Measurements from ENCODE around the gene ADCY2. TPM values are rescaled to one million over a fixed set of nuclear protein-coding genes. Genes with fewer than 3 reads are reported as not detected.

Gene ADCY2
- total and polyA plus RNA-seq, 2 of the 13 experiments (the other 11 are each of a cell fraction or from before 2014, with no cell fraction given) = not detected

- TF ChIP-seq KDM3A (CRISPR knock-in tag; IDR thresholded peaks at IDR 0.05; ENCODE audit: low read depth) = 0 out of 2 replicates have a peak, but pooled peaks have one; percentile 40
- 0 out of 2 replicates have a peak, but pooled peaks have one; percentile 16 for TF ChIP-seq TAF1 (CRISPR knock-in tag; IDR thresholded peaks at IDR 0.05)
- TF ChIP-seq HDAC1 (CRISPR knock-in tag; IDR thresholded peaks at IDR 0.05) = peak; percentile 68; the same call in 1 of the 2 replicates
- TF ChIP-seq PATZ1 (CRISPR knock-in tag; IDR thresholded peaks at IDR 0.05) = peak; percentile 22; the same call in 1 of the 2 replicates
- no peak for TF ChIP-seq NFYC (CRISPR knock-in tag; IDR thresholded peaks at IDR 0.05)
- TF ChIP-seq ZNF768 (CRISPR knock-in tag; IDR thresholded peaks at IDR 0.05) = peak; percentile 74; the same call in 1 of the 2 replicates
- peak; percentile 48 for TF ChIP-seq CTCF (CRISPR knock-in tag; IDR thresholded peaks at IDR 0.05)
- peak; percentile 41; the same call in 1 of the 2 replicates for TF ChIP-seq SALL1 (CRISPR knock-in tag; IDR thresholded peaks at IDR 0.05)
- TF ChIP-seq PHF8 (CRISPR knock-in tag; IDR thresholded peaks at IDR 0.05) = peak; percentile 56; the same call in 1 of the 2 replicates
- no peak for TF ChIP-seq POLR2A (IDR thresholded peaks at IDR 0.05; ENCODE audit: insufficient read depth in 1 of 2, low read depth in 2 of 2, low read length in 2 of 2)
- TF ChIP-seq ZNF451 (CRISPR knock-in tag; IDR thresholded peaks at IDR 0.05) = no peak
- TF ChIP-seq SIN3B (IDR thresholded peaks at IDR 0.05; ENCODE audit: low read length) = 0 out of 2 replicates have a peak, but pooled peaks have one; percentile 29
- TF ChIP-seq SKI (IDR thresholded peaks at IDR 0.05; ENCODE audit: partially characterized antibody) = peak; percentile 90
- peak; percentile 44; the same call in 1 of the 2 replicates for TF ChIP-seq ZZZ3 (CRISPR knock-in tag; IDR thresholded peaks at IDR 0.05; ENCODE audit: borderline replicate concordance)
- TF ChIP-seq PRDM15 (CRISPR knock-in tag; IDR thresholded peaks at IDR 0.05) = no peak
- no peak for TF ChIP-seq GABPA (IDR thresholded peaks at IDR 0.05; ENCODE audit: low read depth, low read length)
- TF ChIP-seq GABPA (CRISPR knock-in tag; IDR thresholded peaks at IDR 0.05; ENCODE audit: low read depth) = no peak
- peak; percentile 71 for TF ChIP-seq ZNF777 (CRISPR knock-in tag; IDR thresholded peaks at IDR 0.05)
- TF ChIP-seq GABPB1 (CRISPR knock-in tag; IDR thresholded peaks at IDR 0.05) = peak; percentile 64; the same call in 1 of the 2 replicates
- TF ChIP-seq MED13 (CRISPR knock-in tag; IDR thresholded peaks at IDR 0.05) = no peak
Measured at GRCh38 chr5:7850395-7851239, 454.7 kb downstream of the ADCY2 start, which contains the start of gene CFAP90 (continued).
